ENCODE measurements around the gene CCDC188. TPM values are rescaled to one million over a fixed set of nuclear protein-coding genes. Genes with fewer than 3 reads are reported as not detected.

The CCDC188 gene
- total and polyA plus RNA-seq, 2 of the 8 experiments (the other 6 are each of a cell fraction or from before 2014, with no cell fraction given), result not detected

DNA sequence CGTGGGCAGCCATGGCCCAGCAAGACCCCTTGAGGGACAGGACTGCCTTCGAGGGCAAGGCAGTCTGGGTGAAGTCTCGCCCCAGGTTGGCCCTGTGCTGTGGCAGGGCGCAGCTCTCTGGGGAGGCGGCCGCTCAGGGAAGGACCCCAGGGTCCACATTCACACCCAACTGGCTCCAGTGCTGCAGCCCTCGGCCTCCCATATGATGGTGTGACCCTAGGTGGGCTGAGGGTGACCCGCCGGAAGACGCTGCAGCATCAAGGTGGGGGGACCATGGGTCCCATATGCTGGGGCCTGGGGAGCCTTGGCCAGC lies 28.0 kb upstream of the CCDC188 start:
- Histone ChIP-seq H3K36me3 (ENCODE audit: control insufficient read depth in 2 of 4, insufficient read depth in 4 of 4, low read length in 3 of 4) (no peaks in the 10 kb centered on the region), H2AFZ (ENCODE audit: low read length) (no peak overlapping the region), H3K9ac (replicated peaks in 1 of 4; ENCODE audit: extremely low read depth in 1 of 4, low read depth in 3 of 4, low read length in 3 of 4) (no peak overlapping the region), H2AK5ac (ENCODE audit: low read depth, low read length) (no peak overlapping the region), H3K79me2 (ENCODE audit: control insufficient read depth in 1 of 2, insufficient read depth in 2 of 2, low read length in 2 of 2) (no peaks in the 10 kb centered on the region), H3K4ac (replicated peaks; ENCODE audit: insufficient read length, low read depth, low read length) (no peak overlapping the region), H2BK120ac (replicated peaks; ENCODE audit: low read depth, low read length) (no peak overlapping the region), H2BK20ac (ENCODE audit: low read length) (no peak overlapping the region), H4K91ac (replicated peaks; ENCODE audit: insufficient read length, low read length) (no peak overlapping the region), H2BK5ac (ENCODE audit: low read depth, low read length) (no peak overlapping the region), H3K9me3 (ENCODE audit: insufficient read depth in 2 of 2, low read depth in 1 of 2, low read length in 1 of 2) (no peaks in the 10 kb centered on the region), H2BK12ac (ENCODE audit: low read depth, low read length) (0 out of 2 replicates have a peak overlapping the region, but pooled peaks have one; percentile 17), H3K23ac (ENCODE audit: insufficient read length) (no peak overlapping the region), H3K4me2 (ENCODE audit: insufficient read depth in 1 of 2, low read depth in 2 of 2, low read length in 2 of 2) (no peak overlapping the region), H3K18ac (ENCODE audit: extremely low read depth, low read length) (no peak overlapping the region), H3K56ac (replicated peaks; ENCODE audit: insufficient read length, low read depth, low read length) (no peak overlapping the region), H2BK15ac (ENCODE audit: low read length) (no peak overlapping the region), H3K4me1 (replicated peaks in 1 of 4; ENCODE audit: control insufficient read depth in 3 of 4, insufficient read depth in 4 of 4, low read length in 3 of 4) (peaks cover 0 to 8% (median 0%) of the 10 kb centered on the region in 4 experiments; a peak in 2 of 7 replicates), H3K23me2 (ENCODE audit: low read depth, low read length) (no peaks in the 10 kb centered on the region), H3K4me3 (ENCODE audit: extremely low read depth in 1 of 4, insufficient read depth in 2 of 4, low read depth in 3 of 4, low read length in 4 of 4) (no peak overlapping the region), H3K27ac (ENCODE audit: low read depth, low read length) (no peak overlapping the region), H3K79me1 (ENCODE audit: low read depth, low read length) (no peaks in the 10 kb centered on the region), H4K20me1 (replicated peaks in 1 of 2; ENCODE audit: control insufficient read depth in 1 of 2, insufficient read depth in 2 of 2, low read length in 2 of 2) (peaks cover 0 to 2% of the 10 kb centered on the region in 2 experiments), H4K8ac (ENCODE audit: extremely low read depth, insufficient read depth, low read length) (peak overlapping the region; percentile 5; the same call in 1 of the 2 replicates), H4K5ac (ENCODE audit: insufficient read length, low read depth, low read length) (no peak overlapping the region), H3K14ac (ENCODE audit: insufficient read length) (no peak overlapping the region), H3K27me3 (replicated peaks in 1 of 4; ENCODE audit: control insufficient read depth in 3 of 4, extremely low read depth in 1 of 4, insufficient read depth in 3 of 4, low read length in 3 of 4) (no peaks in the 10 kb centered on the region)
- DNase-seq (ENCODE audit: low read depth in 1 of 2, low spot score in 2 of 2), result no peak
- WGBS, 2 experiments (ENCODE audit: extremely low coverage in 1 of 2, insufficient coverage in 1 of 2, insufficient read length in 1 of 2, insufficient replicate concordance in 2 of 2, low coverage in 1 of 2, low lambda C conversion rate in 2 of 2, missing lambda C conversion rate in 1 of 2), result 82% methylated on average over 10 of the region's 10 CpGs; no CpG with 5 or more reads in 1 of the 2 experiments
- POLR2A ChIA-PET (ENCODE audit: partially characterized antibody), result interaction anchor here (0.5 to 1.0 kb wide), 2 partner anchors 23 to 140 kb away, joined by 3 to 5 read pairs; no protein-coding TSS in a partner anchor
- TF ChIP-seq SP1 (IDR thresholded peaks at IDR 0.05; ENCODE audit: low read depth, low read length), result no peak
- no peak for TF ChIP-seq NANOG (IDR thresholded peaks at IDR 0.05; ENCODE audit: insufficient read depth, low read depth, low read length, poor library complexity, severe bottlenecking)
- TF ChIP-seq ATF3 (IDR thresholded peaks at IDR 0.05; ENCODE audit: insufficient read depth, low read depth, low read length), result no peak
- TF ChIP-seq POLR2AphosphoS5 (IDR thresholded peaks at IDR 0.05; ENCODE audit: low read depth, low read length), result no peak
- TF ChIP-seq SP2 (IDR thresholded peaks at IDR 0.05; ENCODE audit: low read length), result no peak
- no peak for TF ChIP-seq JUN (IDR thresholded peaks at IDR 0.05; ENCODE audit: low read depth, low read length)
- TF ChIP-seq BCL11A (IDR thresholded peaks at IDR 0.05; ENCODE audit: low read depth in 2 of 2, low read length in 2 of 2), result no peak
- no peak for TF ChIP-seq NRF1 (IDR thresholded peaks at IDR 0.05; ENCODE audit: low read depth, low read length)
- CTCF ChIA-PET (ENCODE audit: partially characterized antibody), result interaction anchor here (1.7 to 1.9 kb wide), 4 partner anchors 15 to 60 kb away, joined by 4 to 8 read pairs (median 5); no protein-coding TSS in a partner anchor
- no peak for FAIRE-seq
